SU-DHL-6 (cell line): ENCODE data around the gene MBD4.

Experiments used
- H2AFZ ChIP-seq: fragments of 200-600 bp; sonication (generic); 2 replicates; pipeline ENCODE4 v1.6.1; 2014; ENCODE audit warnings: low read depth, mild to moderate bottlenecking, moderate library complexity, mixed read lengths, antibody characterized with exemption, low read length; ENCODE audit not compliant: severe bottlenecking
- H3F3A ChIP-seq: fragments of 200-600 bp; shearing (Covaris generic); 2 replicates; pipeline ENCODE4 v1.6.0; 2016; ENCODE audit warnings: antibody characterized with exemption, mild to moderate bottlenecking; ENCODE audit not compliant: insufficient read depth
- H3K27ac ChIP-seq: fragments of 200-600 bp; sonication (generic); 2 replicates; pipeline ENCODE4 v1.5.1; 2016; ENCODE audit warnings: low read depth, mild to moderate bottlenecking, low read length, moderate library complexity, mixed read lengths
- H3K27me3 ChIP-seq: fragments of 200-600 bp; sonication (generic), shearing (Covaris generic); 2 replicates; pipeline ENCODE4 v1.6.0; 2014; ENCODE audit warnings: mild to moderate bottlenecking, low read length
- H3K36me3 ChIP-seq: fragments of 200-600 bp; sonication (generic); 2 replicates; pipeline ENCODE4 v1.6.1; 2014; ENCODE audit warnings: mild to moderate bottlenecking, low read length, mixed read lengths
- H3K4me2 ChIP-seq: fragments of 300-600, 200-600 bp; shearing (Covaris generic), sonication (generic); 2 replicates; pipeline ENCODE4 v1.6.0; 2014; ENCODE audit warnings: low read length, low read depth, mild to moderate bottlenecking; ENCODE audit not compliant: poor library complexity, severe bottlenecking
- H3K4me3 ChIP-seq: fragments of 200-600 bp; sonication (generic); 2 replicates; pipeline ENCODE4 v1.5.1; 2014; ENCODE audit warnings: antibody characterized with exemption, low read length, mild to moderate bottlenecking, mixed read lengths; ENCODE audit not compliant: insufficient read depth, poor library complexity, severe bottlenecking
- H3K79me2 ChIP-seq: fragments of 200-600 bp; sonication (generic); 2 replicates; pipeline ENCODE4 v1.6.1; 2014; ENCODE audit warnings: mild to moderate bottlenecking, low read length, moderate library complexity; ENCODE audit not compliant: insufficient read depth
- H3K9ac ChIP-seq: fragments of 200-600 bp; sonication (generic); 2 replicates; pipeline ENCODE4 v1.7.0; 2014; ENCODE audit warnings: mild to moderate bottlenecking, low read length
- H3K9me2 ChIP-seq: fragments of 200-600 bp; sonication (generic); replicated peaks from 2 replicates; pipeline ENCODE4 v1.6.1; 2014; ENCODE audit warnings: low read length; ENCODE audit not compliant: insufficient read depth
- H3K9me3 ChIP-seq: fragments of 200-600 bp; sonication (generic); 2 replicates; pipeline ENCODE4 v1.6.1; 2014; ENCODE audit warnings: low read length, mixed read lengths; ENCODE audit not compliant: insufficient read depth
- H4K20me1 ChIP-seq: fragments of 200-600 bp; sonication (generic); 2 replicates; pipeline ENCODE4 v1.6.1; 2014; ENCODE audit warnings: low read depth, mild to moderate bottlenecking, antibody characterized with exemption, low read length, moderate library complexity, mixed read lengths
- EZH2phosphoT487 ChIP-seq: fragments of 200-600 bp; sonication (generic), shearing (Covaris generic); conservative IDR thresholded peaks from 2 replicates; pipeline ENCODE4 v1.6.1; 2018; ENCODE audit warnings: mild to moderate bottlenecking, antibody characterized with exemption, low read length, moderate library complexity, mixed read lengths
- TF ChIP-seq, protein P1 (sequence below): fragments of 200-600 bp; sonication (generic); IDR thresholded peaks from one replicate; pipeline ENCODE4 v1.5.1; 2017; ENCODE audit warnings: antibody characterized with exemption, mild to moderate bottlenecking, low read length, moderate library complexity; ENCODE audit not compliant: insufficient read depth, poor library complexity, severe bottlenecking

The MBD4 gene

DNA sequence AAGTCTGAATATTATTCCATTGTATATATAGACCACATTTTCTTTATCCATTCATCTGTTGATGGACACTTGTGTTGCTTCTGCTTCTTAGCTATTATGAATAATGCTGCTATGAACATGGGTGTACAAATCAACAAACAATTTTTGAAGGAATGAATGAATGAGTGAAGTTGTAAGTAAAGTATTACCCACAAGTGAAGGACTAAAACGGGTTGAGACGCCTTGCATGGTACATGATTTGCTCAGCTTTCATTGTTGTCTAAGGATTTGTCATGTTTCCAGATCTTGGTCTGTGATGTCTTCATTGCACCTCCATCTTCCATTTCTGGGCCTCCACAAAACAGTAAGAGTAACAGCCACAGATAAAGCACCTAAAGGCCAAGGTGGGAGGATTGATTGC is 20.8 kb upstream of the MBD4 start:
- no peaks in the 10 kb centered on the region for H3K36me3 ChIP-seq
- no peak overlapping the region for H3K4me2 ChIP-seq
- no peaks in the 10 kb centered on the region for H3F3A ChIP-seq
- no peaks in the 10 kb centered on the region for H3K27me3 ChIP-seq
- H4K20me1 ChIP-seq, result no peaks in the 10 kb centered on the region
- no peak overlapping the region for H3K9ac ChIP-seq
- H3K9me2 ChIP-seq, result no peaks in the 10 kb centered on the region
- no peak overlapping the region for H3K27ac ChIP-seq
- no peak for TF ChIP-seq EZH2phosphoT487
- TF ChIP-seq, protein P1, sequence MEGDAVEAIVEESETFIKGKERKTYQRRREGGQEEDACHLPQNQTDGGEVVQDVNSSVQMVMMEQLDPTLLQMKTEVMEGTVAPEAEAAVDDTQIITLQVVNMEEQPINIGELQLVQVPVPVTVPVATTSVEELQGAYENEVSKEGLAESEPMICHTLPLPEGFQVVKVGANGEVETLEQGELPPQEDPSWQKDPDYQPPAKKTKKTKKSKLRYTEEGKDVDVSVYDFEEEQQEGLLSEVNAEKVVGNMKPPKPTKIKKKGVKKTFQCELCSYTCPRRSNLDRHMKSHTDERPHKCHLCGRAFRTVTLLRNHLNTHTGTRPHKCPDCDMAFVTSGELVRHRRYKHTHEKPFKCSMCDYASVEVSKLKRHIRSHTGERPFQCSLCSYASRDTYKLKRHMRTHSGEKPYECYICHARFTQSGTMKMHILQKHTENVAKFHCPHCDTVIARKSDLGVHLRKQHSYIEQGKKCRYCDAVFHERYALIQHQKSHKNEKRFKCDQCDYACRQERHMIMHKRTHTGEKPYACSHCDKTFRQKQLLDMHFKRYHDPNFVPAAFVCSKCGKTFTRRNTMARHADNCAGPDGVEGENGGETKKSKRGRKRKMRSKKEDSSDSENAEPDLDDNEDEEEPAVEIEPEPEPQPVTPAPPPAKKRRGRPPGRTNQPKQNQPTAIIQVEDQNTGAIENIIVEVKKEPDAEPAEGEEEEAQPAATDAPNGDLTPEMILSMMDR, result no peak
- H3K79me2 ChIP-seq, result no peaks in the 10 kb centered on the region
- H3K9me3 ChIP-seq, result no peaks in the 10 kb centered on the region
- no peak overlapping the region for H2AFZ ChIP-seq
- H3K4me3 ChIP-seq, result no peak overlapping the region

DNA sequence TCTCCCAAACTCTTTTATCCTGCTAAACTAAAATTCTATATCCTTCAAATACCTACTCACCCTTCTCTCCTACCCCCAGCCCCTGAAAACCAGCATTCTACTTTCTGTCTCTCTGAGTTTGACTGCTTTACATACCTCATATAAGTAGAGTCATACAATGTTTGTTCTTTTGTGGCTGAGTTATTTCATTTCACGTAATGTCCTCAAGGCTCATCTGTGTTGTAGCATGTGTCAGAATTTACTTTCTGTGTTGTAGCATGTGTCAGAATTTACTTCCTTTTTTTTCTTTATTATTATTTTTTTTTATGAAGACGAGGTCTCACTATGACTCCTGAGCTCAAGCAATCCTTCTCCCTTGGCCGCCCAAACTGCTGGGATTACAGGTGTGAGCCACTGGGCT is 20.4 kb upstream of the MBD4 start:
- Histone ChIP-seq H2AFZ (no peak overlapping the region), H3K4me2 (no peak overlapping the region)

DNA sequence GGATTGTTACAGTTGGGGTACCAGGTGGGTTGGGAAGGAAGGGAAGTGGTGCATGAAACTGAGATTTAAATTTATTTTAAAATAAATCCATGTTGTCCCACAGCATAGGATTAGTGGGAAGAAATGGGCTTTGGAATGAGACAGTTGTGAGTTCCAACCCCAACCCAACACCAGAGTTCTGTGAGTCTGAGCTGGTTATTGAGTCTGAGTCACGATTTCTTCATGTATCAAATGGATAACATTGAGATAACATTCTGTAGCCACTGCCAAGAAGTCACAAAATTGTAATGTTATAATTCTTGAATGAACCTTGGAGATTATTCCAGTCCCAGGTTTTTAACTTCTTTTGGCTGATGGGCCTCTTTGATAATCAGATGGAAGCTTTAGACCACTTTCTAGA is 14.0 kb upstream of the MBD4 start:
- Histone ChIP-seq H3K9me3 (no peaks in the 10 kb centered on the region), H2AFZ (no peak overlapping the region), H4K20me1 (no peaks in the 10 kb centered on the region), H3F3A (no peaks in the 10 kb centered on the region), H3K27me3 (no peaks in the 10 kb centered on the region), H3K9ac (no peak overlapping the region), H3K9me2 (no peaks in the 10 kb centered on the region), H3K79me2 (no peaks in the 10 kb centered on the region), H3K4me3 (no peak overlapping the region), H3K36me3 (no peaks in the 10 kb centered on the region), H3K4me2 (no peak overlapping the region), H3K27ac (no peak overlapping the region)
- TF ChIP-seq, protein P1, result no peak
- no peak for TF ChIP-seq EZH2phosphoT487

More for the DNA sequence above, 20.4 kb upstream of the MBD4 start:
- TF ChIP-seq, protein P1, result no peak
- no peak for TF ChIP-seq EZH2phosphoT487
- no peak overlapping the region for H3K9ac ChIP-seq
- H3K9me2 ChIP-seq, result no peaks in the 10 kb centered on the region
- no peaks in the 10 kb centered on the region for H3F3A ChIP-seq
- H3K79me2 ChIP-seq, result no peaks in the 10 kb centered on the region
- H3K4me3 ChIP-seq, result no peak overlapping the region
- no peaks in the 10 kb centered on the region for H3K27me3 ChIP-seq
- H4K20me1 ChIP-seq, result no peaks in the 10 kb centered on the region
- no peaks in the 10 kb centered on the region for H3K9me3 ChIP-seq
- no peaks in the 10 kb centered on the region for H3K36me3 ChIP-seq
- H3K27ac ChIP-seq, result no peak overlapping the region
